Measurements from ENCODE around the gene CCT8. TPM values are rescaled to one million over a fixed set of nuclear protein-coding genes. Genes with fewer than 3 reads are reported as not detected.

CCT8 gene
- total and polyA plus RNA-seq, 2 of the 4 experiments (the other 2 are of a cell fraction), result 172 to 192 TPM

DNA sequence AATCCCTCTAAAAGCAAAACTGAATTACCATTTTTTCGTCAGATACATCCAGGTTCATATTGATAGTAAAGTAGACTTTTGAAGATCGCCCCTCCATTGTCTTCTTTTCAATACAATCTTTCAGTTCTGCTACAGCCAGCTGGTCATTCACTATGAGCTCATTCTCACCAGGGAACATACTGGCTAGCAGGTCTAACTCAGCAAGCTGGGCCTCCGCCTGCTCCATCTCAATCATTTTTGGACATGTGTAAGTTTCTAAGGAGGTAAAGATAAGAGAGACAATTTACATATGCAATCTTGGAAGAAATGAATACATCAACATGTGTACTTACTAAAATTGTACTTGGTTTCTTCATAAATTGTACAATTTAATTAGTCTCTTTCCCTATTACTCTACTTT, 65.1 kb downstream of the CCT8 start:
- no peak overlapping the region for H2BK15ac ChIP-seq (ENCODE audit: low read depth, low read length)
- no peak overlapping the region for H3K4ac ChIP-seq (ENCODE audit: low read depth, low read length)
- no peak overlapping the region for H3K56ac ChIP-seq (ENCODE audit: extremely low read depth, insufficient read depth, low read length)
- H3K14ac ChIP-seq (replicated peaks; ENCODE audit: low read depth, low read length), result no peak overlapping the region
- no peak overlapping the region for H4K8ac ChIP-seq (ENCODE audit: low read depth in 2 of 2, low read length in 2 of 2)
- in situ Hi-C loops (cut with MboI; ENCODE audit: low sequenced_read_pairs), result no loop called here
- no peak overlapping the region for H2AFZ ChIP-seq (replicated peaks; ENCODE audit: low read length, poor library complexity)
- H3K36me3 ChIP-seq (ENCODE audit: control insufficient read depth, insufficient read depth, low read length), result peaks cover 19% of the 10 kb centered on the region
- H3K9me1 ChIP-seq (ENCODE audit: insufficient read depth, low read length), result no peaks in the 10 kb centered on the region
- dilution Hi-C loops (cut with HindIII; ENCODE audit: low sequenced_read_pairs, unreplicated experiment), result no loop called here
- no peak overlapping the region for H2BK120ac ChIP-seq (ENCODE audit: low read depth, low read length)
- TF ChIP-seq RAD21 (IDR thresholded peaks at IDR 0.05; ENCODE audit: low read length) (no peak), CHD1 (IDR thresholded peaks at IDR 0.05; ENCODE audit: low read depth, low read length) (no peak), RFX5 (IDR thresholded peaks at IDR 0.05; ENCODE audit: low read depth, low read length) (no peak), RCOR1 (IDR thresholded peaks at IDR 0.05; ENCODE audit: insufficient replicate concordance, low read length) (no peak), MAZ (IDR thresholded peaks at IDR 0.05; ENCODE audit: borderline replicate concordance, low read depth, low read length) (no peak), FOS (IDR thresholded peaks at IDR 0.05; ENCODE audit: low read depth, low read length) (no peak), BHLHE40 (IDR thresholded peaks at IDR 0.05; ENCODE audit: low read depth, low read length) (no peak), POLR2A (IDR thresholded peaks at IDR 0.05; ENCODE audit: low read depth, low read length) (no peak)
- TF ChIP-seq, protein P1, sequence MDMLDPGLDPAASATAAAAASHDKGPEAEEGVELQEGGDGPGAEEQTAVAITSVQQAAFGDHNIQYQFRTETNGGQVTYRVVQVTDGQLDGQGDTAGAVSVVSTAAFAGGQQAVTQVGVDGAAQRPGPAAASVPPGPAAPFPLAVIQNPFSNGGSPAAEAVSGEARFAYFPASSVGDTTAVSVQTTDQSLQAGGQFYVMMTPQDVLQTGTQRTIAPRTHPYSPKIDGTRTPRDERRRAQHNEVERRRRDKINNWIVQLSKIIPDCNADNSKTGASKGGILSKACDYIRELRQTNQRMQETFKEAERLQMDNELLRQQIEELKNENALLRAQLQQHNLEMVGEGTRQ (IDR thresholded peaks at IDR 0.05; ENCODE audit: low read depth, low read length), result no peak
- TF ChIP-seq, protein P2, sequence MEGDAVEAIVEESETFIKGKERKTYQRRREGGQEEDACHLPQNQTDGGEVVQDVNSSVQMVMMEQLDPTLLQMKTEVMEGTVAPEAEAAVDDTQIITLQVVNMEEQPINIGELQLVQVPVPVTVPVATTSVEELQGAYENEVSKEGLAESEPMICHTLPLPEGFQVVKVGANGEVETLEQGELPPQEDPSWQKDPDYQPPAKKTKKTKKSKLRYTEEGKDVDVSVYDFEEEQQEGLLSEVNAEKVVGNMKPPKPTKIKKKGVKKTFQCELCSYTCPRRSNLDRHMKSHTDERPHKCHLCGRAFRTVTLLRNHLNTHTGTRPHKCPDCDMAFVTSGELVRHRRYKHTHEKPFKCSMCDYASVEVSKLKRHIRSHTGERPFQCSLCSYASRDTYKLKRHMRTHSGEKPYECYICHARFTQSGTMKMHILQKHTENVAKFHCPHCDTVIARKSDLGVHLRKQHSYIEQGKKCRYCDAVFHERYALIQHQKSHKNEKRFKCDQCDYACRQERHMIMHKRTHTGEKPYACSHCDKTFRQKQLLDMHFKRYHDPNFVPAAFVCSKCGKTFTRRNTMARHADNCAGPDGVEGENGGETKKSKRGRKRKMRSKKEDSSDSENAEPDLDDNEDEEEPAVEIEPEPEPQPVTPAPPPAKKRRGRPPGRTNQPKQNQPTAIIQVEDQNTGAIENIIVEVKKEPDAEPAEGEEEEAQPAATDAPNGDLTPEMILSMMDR (conservative IDR thresholded peaks at IDR 0.05; ENCODE audit: low read depth, low read length), result no peak
- no CpG with 5 or more reads among the region's 3 CpGs for WGBS, 2 experiments (ENCODE audit: extremely low coverage in 2 of 2, insufficient read length in 1 of 2)
- no peak overlapping the region for H3K4me2 ChIP-seq (ENCODE audit: low read depth, low read length)
- H3K4me1 ChIP-seq (ENCODE audit: control insufficient read depth, insufficient read depth, low read length), result peaks cover 3% of the 10 kb centered on the region; the same call in 1 of the 2 replicates
- ATAC-seq (ENCODE audit: low read depth), result no peak
- CTCF ChIA-PET, result no interaction called here
- no TSS peak for BruUV-seq (replicated peaks)
- no peak overlapping the region for H2AK5ac ChIP-seq (ENCODE audit: low read depth, low read length)
- no peaks in the 10 kb centered on the region for H4K20me1 ChIP-seq (ENCODE audit: insufficient read depth, low read length)
- no peaks in the 10 kb centered on the region for H3K9me3 ChIP-seq (ENCODE audit: control insufficient read depth, insufficient read depth, low read length)
- H2BK5ac ChIP-seq (ENCODE audit: low read depth, low read length, poor library complexity, severe bottlenecking), result no peak overlapping the region
- H3K27ac ChIP-seq (ENCODE audit: insufficient read depth, low read length), result no peak overlapping the region
- no peak overlapping the region for H2AK9ac ChIP-seq (replicated peaks; ENCODE audit: low read depth, low read length, poor library complexity)
- no peak overlapping the region for H4K5ac ChIP-seq (ENCODE audit: low read depth, low read length)
- peaks cover 0 to 5% of the 10 kb centered on the region in 2 experiments; a peak in 1 of 4 replicates for H3K79me1 ChIP-seq (ENCODE audit: low read depth in 1 of 2, low read length in 2 of 2)
- no peak overlapping the region for H3K9ac ChIP-seq (ENCODE audit: low read depth, low read length)
- no peaks in the 10 kb centered on the region for H3K27me3 ChIP-seq (ENCODE audit: control insufficient read depth, insufficient read depth, low read length)
- POLR2A ChIA-PET (ENCODE audit: unreplicated experiment), result no interaction called here
- no peak overlapping the region for H3K23ac ChIP-seq (ENCODE audit: low read depth, low read length)
- no peak overlapping the region for H2BK20ac ChIP-seq (ENCODE audit: low read depth, low read length)
- intact Hi-C loops (cut with micrococcal nuclease), result no loop called here
- H3K18ac ChIP-seq (ENCODE audit: low read depth, low read length), result no peak overlapping the region
- H3K4me3 ChIP-seq (ENCODE audit: insufficient read depth, low read depth, low read length), result no peak overlapping the region
- DNase-seq, result no peak
- H4K91ac ChIP-seq (ENCODE audit: insufficient read depth, low read depth, low read length), result no peak overlapping the region

Measured in IMR-90 (cell line).